Measurements from ENCODE around the gene LRRC8D.
"Not testable (repeated sequence)": the region's sequence is repeated elsewhere in the genome, so short reads cannot be mapped to it uniquely, and the experiment has no call there.

The LRRC8D gene

GRCh38 chr1:89918794-89919155 is 97.9 kb downstream of the LRRC8D start:
- no peak for FAIRE-seq

DNA sequence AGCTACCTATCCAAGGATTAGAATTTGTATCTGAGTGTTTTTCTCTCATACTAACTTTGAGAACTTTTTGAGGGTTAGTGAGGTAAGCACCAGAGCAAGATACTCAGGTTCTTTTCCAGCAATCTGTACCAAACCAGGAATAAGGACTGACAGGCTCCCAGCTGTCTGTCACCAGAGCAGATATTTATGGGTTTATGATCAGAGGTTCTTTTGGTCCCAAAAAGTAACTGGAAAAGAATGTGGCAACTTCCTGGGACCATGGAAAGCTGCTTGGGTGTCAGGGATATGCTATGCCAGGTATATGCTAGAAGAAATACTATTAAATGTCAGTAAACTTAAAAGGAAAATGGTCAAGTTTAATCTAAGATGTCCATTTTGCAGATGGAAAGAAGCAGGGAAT is 98.3 kb downstream of the LRRC8D start:
- FAIRE-seq, result no peak

DNA sequence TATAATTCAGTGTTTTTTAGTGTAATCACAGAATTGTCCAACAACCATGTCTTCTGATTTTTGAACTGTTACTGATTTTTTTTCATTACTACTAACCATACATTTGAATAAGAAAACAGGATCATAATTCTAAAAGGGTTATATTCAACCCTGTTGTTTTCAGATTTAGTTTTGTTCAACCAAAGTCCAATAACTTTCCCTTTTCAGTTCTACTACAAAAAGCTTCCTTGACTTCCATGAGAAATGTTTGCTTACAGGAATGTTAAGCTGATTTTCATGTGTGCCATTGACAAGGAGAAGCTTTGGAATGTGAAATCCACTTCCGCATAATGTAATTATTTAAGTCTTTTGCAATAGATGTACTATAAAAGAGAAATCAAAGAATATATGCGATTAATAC is 102.1 kb downstream of the LRRC8D start:
- no peak for FAIRE-seq

DNA sequence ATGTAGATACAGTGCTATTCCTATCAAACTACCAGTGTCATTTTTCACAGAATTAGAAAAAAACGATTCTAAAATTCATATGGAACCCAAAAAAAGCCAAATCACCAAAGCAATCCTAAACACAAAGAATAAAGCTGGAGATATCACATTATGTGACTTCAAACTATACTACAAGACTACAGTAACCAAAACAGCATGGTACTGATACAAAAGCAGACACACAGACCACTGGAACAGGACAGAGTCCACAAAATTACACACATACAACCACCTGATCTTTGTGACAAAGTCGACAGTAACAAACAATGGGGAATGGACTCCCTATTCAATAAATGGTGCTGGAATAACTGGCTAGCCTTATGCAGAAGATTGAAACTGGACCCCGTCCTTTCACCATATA is 102.7 kb downstream of the LRRC8D start:
- no peak for FAIRE-seq

- FAIRE-seq, result not testable (repeated sequence)
Observed at GRCh38 chr1:89924075-89924474, 103.2 kb downstream of the LRRC8D start.

- no peak for FAIRE-seq
Observed at GRCh38 chr1:89927049-89927448, 106.2 kb downstream of the LRRC8D start.

GRCh38 chr1:89927478-89927877 is 106.6 kb downstream of the LRRC8D start:
- no peak for FAIRE-seq

DNA sequence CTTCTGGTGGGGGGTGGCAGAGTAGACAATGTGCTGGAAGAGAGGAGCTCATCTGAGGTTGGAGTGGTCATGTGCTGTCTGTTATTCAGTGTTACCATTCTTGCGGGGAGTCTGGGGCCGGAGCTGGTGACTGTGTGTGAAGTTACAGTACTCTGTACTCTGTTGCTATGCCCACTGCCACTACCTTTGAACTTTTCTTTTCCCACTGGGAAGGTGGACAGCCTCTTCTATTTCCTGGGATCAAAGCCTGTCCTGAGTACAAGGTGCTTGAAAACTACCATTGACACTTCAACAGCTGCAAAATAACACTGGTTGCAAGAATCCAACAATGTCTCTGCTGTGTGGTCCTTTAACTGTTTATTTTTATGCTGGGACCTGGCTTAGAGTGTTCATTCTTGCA is 107.7 kb downstream of the LRRC8D start:
- FAIRE-seq, result no peak

GRCh38 chr1:89929467-89930063 is 108.7 kb downstream of the LRRC8D start:
- no peak for FAIRE-seq

GRCh38 chr1:89930579-89930978 is 109.7 kb downstream of the LRRC8D start:
- no peak for FAIRE-seq

DNA sequence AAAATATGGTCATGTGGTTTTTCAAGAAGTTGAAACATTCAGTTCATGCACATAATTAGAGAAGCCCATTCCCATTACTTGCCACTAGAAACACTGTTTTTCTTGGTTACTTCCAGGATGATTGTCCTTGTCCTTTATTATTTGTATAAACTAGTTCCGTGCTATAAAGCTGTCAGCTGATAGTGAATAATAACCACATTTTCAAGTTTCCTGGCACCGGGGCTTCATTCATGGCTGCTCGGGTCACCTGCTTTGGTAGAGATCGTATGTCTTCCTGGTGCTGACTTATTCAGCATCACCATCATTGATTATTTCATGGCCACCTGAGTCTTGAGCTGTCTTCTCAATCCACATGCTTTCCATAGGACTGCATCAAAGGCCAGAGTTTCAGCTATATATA is 111.1 kb downstream of the LRRC8D start:
- no peak for FAIRE-seq

DNA sequence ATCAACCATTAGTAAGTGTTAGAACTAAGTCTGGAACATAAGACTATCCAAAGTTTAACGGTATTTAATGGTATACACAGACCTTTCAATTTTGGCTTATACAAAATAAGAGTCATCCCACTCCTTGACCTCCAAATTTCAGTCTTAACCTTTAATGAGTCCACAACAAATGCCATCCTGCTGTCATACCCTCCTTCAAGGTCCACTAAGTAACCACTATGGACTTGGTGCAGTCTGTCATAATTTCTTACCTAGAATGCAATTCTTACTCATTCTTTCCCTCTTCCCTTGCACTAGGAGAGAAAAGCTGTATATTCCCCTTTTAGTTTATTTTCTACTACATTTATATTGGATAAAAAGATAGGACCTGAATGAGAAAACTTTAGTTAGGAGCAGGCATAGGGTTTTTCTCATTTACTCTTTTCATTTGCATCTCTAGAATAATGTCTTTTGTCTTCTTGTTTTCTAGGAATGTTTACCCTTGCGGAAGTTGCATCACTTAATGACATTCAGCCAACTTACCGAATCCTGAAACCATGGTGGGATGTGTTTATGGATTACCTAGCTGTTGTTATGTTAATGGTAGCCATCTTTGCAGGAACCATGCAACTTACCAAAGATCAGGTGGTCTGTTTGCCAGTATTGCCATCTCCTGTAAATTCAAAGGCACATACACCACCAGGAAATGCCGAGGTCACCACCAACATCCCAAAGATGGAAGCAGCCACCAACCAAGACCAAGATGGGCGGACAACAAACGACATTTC is 111.9 kb downstream of the LRRC8D start:
- no peak for FAIRE-seq

- FAIRE-seq, result no peak
Observed at GRCh38 chr1:89934461-89934860, 113.6 kb downstream of the LRRC8D start.

DNA sequence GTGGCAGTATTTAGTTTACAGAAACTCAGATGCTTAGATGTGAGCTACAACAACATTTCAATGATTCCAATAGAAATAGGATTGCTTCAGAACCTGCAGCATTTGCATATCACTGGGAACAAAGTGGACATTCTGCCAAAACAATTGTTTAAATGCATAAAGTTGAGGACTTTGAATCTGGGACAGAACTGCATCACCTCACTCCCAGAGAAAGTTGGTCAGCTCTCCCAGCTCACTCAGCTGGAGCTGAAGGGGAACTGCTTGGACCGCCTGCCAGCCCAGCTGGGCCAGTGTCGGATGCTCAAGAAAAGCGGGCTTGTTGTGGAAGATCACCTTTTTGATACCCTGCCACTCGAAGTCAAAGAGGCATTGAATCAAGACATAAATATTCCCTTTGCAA is 114.4 kb downstream of the LRRC8D start:
- FAIRE-seq, result no peak

GRCh38 chr1:89936694-89937093 is 115.9 kb downstream of the LRRC8D start:
- FAIRE-seq, result no peak

DNA sequence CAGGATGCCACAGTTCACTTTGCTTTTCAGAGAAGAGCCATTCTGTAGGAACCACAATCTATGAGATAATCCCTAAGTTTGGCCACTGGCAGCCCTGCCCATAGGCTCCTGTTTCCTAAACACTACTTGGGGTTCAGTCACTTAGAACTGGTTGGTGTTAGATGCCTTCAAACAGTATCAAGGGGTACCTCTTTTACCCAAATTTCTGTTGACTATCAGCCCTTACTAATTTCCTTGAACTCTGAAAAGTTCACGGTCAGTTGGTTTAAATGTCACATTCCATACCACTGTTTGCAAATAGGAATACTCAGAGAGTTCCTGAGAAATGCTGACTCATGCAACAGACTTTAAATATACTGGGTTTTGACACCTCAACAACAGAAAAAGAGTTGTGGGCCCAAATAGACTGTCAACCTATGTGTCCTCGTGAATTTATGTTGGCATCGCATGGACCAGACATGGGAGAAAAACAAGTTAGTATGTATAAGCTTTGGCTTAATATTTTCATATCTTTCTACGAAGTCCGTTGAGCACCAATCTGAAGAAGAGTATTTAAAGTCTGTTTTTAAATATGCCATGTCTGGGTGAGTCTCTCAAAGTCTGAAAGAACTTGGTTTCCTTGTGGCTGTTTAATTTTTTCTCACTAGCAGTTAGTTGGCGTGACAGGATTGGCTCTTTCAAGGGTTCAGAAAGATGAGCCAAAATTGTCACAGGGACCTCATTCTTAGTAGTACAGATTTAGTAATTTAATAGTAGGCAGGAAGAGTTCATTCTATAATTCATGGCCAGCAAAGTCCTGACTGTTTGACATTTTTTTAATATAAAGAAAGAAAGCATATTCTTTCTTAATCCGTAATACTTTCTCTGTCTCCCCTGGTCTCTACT is 117.6 kb downstream of the LRRC8D start:
- FAIRE-seq, result no peak

DNA sequence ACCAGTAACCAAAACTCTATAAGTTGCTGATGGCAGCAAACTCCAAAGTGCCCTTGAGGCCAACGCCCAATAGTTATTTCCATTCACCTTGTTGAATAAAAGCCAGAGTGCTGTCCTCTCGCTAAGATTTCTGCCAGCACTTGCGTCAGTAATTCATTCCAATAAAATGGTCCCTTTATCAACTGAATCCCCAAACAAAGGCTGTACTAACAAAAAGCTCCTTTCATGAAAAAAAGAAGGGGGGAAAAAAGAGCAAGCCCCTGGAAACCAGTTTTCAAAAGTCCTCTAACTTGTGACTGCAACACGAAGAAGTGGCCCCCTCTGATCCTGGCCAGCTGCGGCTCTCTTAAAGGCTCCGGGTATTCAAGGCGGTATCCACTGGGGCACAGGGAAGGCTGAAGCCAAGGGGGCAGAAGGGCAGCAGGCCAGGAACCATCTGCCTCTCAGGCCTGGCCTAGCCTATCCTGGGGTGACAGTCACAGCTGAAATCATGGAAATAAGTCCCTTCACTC is 118.3 kb downstream of the LRRC8D start:
- no peak for FAIRE-seq

- FAIRE-seq, result no peak
Observed at GRCh38 chr1:89939693-89940438, 119.0 kb downstream of the LRRC8D start.

DNA sequence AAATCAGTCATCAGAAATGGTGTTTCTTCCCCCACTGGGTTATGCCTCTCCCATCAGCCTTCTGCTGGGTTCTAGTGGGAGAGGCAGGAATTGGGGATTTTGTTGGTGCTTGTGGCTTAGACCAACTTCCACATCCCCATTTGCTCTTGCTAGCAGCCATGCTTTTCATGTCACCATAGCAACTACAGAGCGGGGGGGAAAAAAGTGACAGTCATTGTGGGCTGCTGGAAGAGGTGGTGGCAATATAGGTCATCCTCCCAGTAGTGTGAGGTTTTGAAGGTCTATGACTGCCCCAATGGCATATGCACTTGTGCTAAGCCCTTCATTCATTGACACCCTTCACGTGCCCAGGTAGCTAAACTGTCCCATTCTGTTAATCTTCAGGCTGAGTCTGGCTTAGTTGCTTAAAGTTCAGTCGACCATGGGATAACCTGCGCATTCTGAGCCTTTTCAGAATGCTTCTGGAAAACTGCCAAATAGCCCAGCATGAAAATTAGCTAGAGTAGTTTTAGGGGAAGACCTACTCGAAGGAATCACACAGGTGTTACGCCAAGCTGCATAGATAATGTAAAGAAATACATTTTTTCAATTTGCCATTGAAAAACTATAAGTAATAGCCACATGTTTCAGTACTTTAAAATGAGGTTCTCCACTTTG is 120.4 kb downstream of the LRRC8D start:
- no peak for FAIRE-seq

GRCh38 chr1:89942014-89942413 is 121.2 kb downstream of the LRRC8D start:
- no peak for FAIRE-seq

- FAIRE-seq, result no peak
Observed at GRCh38 chr1:89942825-89943658, 122.2 kb downstream of the LRRC8D start.
